Upper lobe of right lung (tissue), 1 donor: ENCODE results near the gene TSPAN19. TPM values are rescaled to one million over a fixed set of nuclear protein-coding genes. Genes with fewer than 3 reads are reported as not detected.

ENCODE experiments used
- ATAC-seq: fragments of 200-7000 bp; cut with Tn5 transposase; one replicate; pipeline ENCODE4 v1.9.1; 2020; ENCODE audit warnings: mild to moderate bottlenecking, moderate library complexity
- DNase-seq: peaks from one replicate; pipeline ENCODE4 v3.0.0-alpha.2; 2020
- H3K27ac ChIP-seq: fragments of 200-600 bp; one replicate; pipeline ENCODE4 v1.8.0; 2022
- H3K27me3 ChIP-seq: fragments of 200-600 bp; one replicate; pipeline ENCODE4 v1.8.0; 2022; ENCODE audit warnings: mild to moderate bottlenecking
- H3K36me3 ChIP-seq: fragments of 200-600 bp; one replicate; pipeline ENCODE4 v1.8.0; 2022
- H3K4me1 ChIP-seq: fragments of 200-600 bp; one replicate; pipeline ENCODE4 v1.8.0; 2022
- H3K4me3 ChIP-seq: fragments of 200-600 bp; one replicate; pipeline ENCODE4 v1.8.0; 2022; ENCODE audit warnings: mild to moderate bottlenecking
- H3K9me3 ChIP-seq: fragments of 200-600 bp; one replicate; pipeline ENCODE4 v1.8.0; 2022
- CTCF ChIP-seq: fragments of 200-600 bp; IDR thresholded peaks from one replicate; pipeline ENCODE4 v1.8.0; 2022; ENCODE audit warnings: antibody characterized with exemption
- intact Hi-C: fragments of 100-400 bp; cut with DNase I; formaldehyde crosslinking; loops from one replicate; pipeline ENCODE4 v1.11.0; 2022
- total RNA-seq: library from RNA; stranded (reverse); fragmentation: NEBNext Ultra II Directional; extraction: Animal tissue kit (Norgen Biotek cat#: 25700); gene quantifications from one replicate; pipeline ENCODE4 v1.2.1, GENCODE V29; 2021
- donor health status: DM: no; HTN: yes; CAD: no; lungs with severe emphysema.

The TSPAN19 gene
- total RNA-seq, 1 donor from 2014 or later = not detected

DNA sequence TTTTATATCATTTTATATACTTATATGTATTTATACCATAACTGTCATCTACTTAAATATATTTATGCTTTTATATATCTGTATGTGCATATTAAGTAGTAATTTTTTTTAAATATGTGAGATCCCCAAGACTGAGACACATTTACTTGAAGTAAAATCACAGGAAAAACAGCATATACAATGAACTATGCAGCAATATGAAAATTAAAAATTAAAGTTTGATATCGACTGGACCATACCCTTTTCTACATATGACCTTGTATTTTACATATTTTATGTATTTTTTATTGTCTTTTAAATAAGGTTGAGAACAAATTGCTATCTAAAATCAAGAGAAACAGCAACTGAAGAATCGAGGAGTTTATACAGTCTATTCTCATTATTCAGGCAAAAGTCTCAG is 50.0 kb downstream of the TSPAN19 start:
- H3K27me3 ChIP-seq = no peaks in the 10 kb centered on the region
- TF ChIP-seq CTCF = no peak
- intact Hi-C loops = no loop called here

GRCh38 chr12:84983289-84983688 is 52.8 kb downstream of the TSPAN19 start:
- no peak for TF ChIP-seq CTCF
- DNase-seq = no peak

More for the DNA sequence above, 50.0 kb downstream of the TSPAN19 start:
- Histone ChIP-seq H3K9me3 (no peaks in the 10 kb centered on the region), H3K27ac (no peak overlapping the region), H3K36me3 (no peaks in the 10 kb centered on the region), H3K4me3 (no peak overlapping the region), H3K4me1 (no peaks in the 10 kb centered on the region)
- DNase-seq (no peak), ATAC-seq (no peak)

DNA sequence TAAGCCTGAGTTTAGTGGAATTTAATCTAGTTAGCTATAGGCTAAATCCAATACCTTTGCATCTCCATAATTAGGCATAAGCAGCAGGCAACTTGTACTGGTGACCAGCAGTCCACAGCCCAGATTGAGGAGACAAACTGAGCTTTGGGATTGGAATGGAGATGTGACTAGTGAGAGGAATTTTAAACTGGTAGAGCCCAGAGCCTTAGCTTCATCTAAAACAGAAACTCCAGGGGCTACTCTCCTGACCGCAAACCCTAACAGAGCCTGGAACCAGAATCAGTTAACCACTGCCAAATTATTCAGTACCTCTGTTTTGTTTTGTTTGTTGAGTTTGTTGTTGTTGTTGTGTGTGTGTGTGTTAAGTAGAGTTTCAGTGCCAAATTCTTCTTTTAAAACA is 53.2 kb downstream of the TSPAN19 start:
- ATAC-seq (no peak), DNase-seq (no peak)
- intact Hi-C loops = no loop called here
- no peaks in the 10 kb centered on the region for H3K4me1 ChIP-seq
- H3K27me3 ChIP-seq = no peaks in the 10 kb centered on the region
- H3K9me3 ChIP-seq = no peaks in the 10 kb centered on the region
- H3K4me3 ChIP-seq = no peak overlapping the region
- no peak overlapping the region for H3K27ac ChIP-seq
- no peaks in the 10 kb centered on the region for H3K36me3 ChIP-seq
- no peak for TF ChIP-seq CTCF

More at GRCh38 chr12:84983289-84983688, 52.8 kb downstream of the TSPAN19 start:
- Histone ChIP-seq H3K4me3 (no peak overlapping the region), H3K27me3 (no peaks in the 10 kb centered on the region), H3K27ac (no peak overlapping the region), H3K4me1 (no peaks in the 10 kb centered on the region), H3K36me3 (no peaks in the 10 kb centered on the region), H3K9me3 (no peaks in the 10 kb centered on the region)
- ATAC-seq = no peak
- intact Hi-C loops = no loop called here

- TF ChIP-seq CTCF = no peak
- Histone ChIP-seq H3K4me3 (no peak overlapping the region), H3K4me1 (no peaks in the 10 kb centered on the region), H3K9me3 (no peaks in the 10 kb centered on the region), H3K27ac (no peak overlapping the region), H3K27me3 (no peaks in the 10 kb centered on the region), H3K36me3 (no peaks in the 10 kb centered on the region)
- DNase-seq (no peak), ATAC-seq (no peak)
- intact Hi-C loops = no loop called here
Observed at GRCh38 chr12:84978921-84979320, 57.2 kb downstream of the TSPAN19 start.

DNA sequence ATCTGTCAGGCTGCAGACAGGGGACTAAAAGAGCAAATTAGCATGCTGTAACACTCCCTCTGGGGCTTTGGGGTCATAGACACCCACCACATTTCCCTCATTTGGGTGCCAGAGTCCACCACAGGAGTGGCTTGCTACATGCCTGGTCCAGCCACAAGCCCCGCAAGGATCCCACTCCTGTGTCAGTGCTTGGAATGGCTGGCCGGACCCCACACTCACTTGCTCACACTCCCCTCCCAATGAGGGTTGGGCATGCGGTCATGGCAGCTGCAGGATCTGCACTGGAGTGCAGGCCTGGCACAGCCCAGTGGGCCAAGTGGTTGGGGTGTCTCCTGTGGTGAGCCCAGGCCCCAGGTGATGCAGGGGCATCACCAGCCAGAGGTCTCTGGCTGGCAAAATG is 59.9 kb downstream of the TSPAN19 start:
- H3K27me3 ChIP-seq = no peaks in the 10 kb centered on the region
- no peak overlapping the region for H3K4me3 ChIP-seq
- no peaks in the 10 kb centered on the region for H3K36me3 ChIP-seq
- no peak for TF ChIP-seq CTCF
- H3K4me1 ChIP-seq = no peaks in the 10 kb centered on the region
- ATAC-seq = peak; percentile 28
- DNase-seq = peak; percentile 52
- intact Hi-C loops = no loop called here
- H3K27ac ChIP-seq = no peak overlapping the region
- H3K9me3 ChIP-seq = no peaks in the 10 kb centered on the region

- Histone ChIP-seq H3K27me3 (no peaks in the 10 kb centered on the region), H3K9me3 (no peaks in the 10 kb centered on the region), H3K27ac (no peak overlapping the region), H3K4me3 (no peak overlapping the region), H3K36me3 (no peaks in the 10 kb centered on the region), H3K4me1 (no peaks in the 10 kb centered on the region)
- intact Hi-C loops = no loop called here
- DNase-seq (no peak), ATAC-seq (no peak)
- no peak for TF ChIP-seq CTCF
Observed at GRCh38 chr12:84974155-84974815, 61.8 kb downstream of the TSPAN19 start.
